HEK293 (cell line): ENCODE measurements around the gene LGALS3BP.

ENCODE experiments used
- CTCF ChIA-PET: fragments of 350-600 bp; formaldehyde crosslinking; extraction: SDS; loops from one replicate; lab custom pipeline; 2021; ENCODE audit warnings: antibody characterized with exemption; lab: Yijun Ruan, JAX
- POLR2A ChIA-PET: fragments of 300-600 bp; formaldehyde crosslinking; extraction: SDS; loops from one replicate; lab custom pipeline; 2020; ENCODE audit warnings: antibody characterized with exemption, inconsistent platforms; lab: Yijun Ruan, JAX
- H3K27ac ChIP-seq: fragments of 200-500 bp; sonication (Bioruptor generic); 2 replicates; pipeline ENCODE4 v1.5.1; 2014; ENCODE audit warnings: low read depth, low read length, control low read depth, inconsistent platforms; ENCODE audit errors: extremely low read depth
- H3K36me3 ChIP-seq, 2 experiments: fragments of 200-500 bp in 1 of 2; sonication (Bioruptor generic) in 1 of 2; 1 replicate in 1 of 2; 2 replicates in 1 of 2; pipeline ENCODE4 v1.5.1; 2014 to 2017; ENCODE audit warnings: inconsistent platforms in 2 of 2, low read length in 2 of 2; ENCODE audit not compliant: control insufficient read depth in 2 of 2, insufficient read depth in 1 of 2
- H3K4me1 ChIP-seq: fragments of 200-500 bp; sonication (Bioruptor generic); 2 replicates; pipeline ENCODE4 v1.5.1; 2014; ENCODE audit warnings: mild to moderate bottlenecking, low read length, inconsistent platforms; ENCODE audit not compliant: control insufficient read depth, insufficient read depth
- H3K4me3 ChIP-seq: 2 replicates; pipeline ENCODE4 v1.5.1; 2011; ENCODE audit warnings: low read depth, mild to moderate bottlenecking, control low read depth, low read length, moderate library complexity
- H3K9me3 ChIP-seq: fragments of 200-500 bp; sonication (Bioruptor generic); 2 replicates; pipeline ENCODE4 v1.5.1; 2014; ENCODE audit warnings: low read depth, low read length, inconsistent platforms; ENCODE audit not compliant: control insufficient read depth, insufficient read depth
- BCL11A ChIP-seq: fragments of 450-650 bp; formaldehyde crosslinking; IDR thresholded peaks from 2 replicates; pipeline ENCODE4 v1.5.1; 2016; ENCODE audit warnings: low read depth, missing biosample characterization, missing genetic modification characterization
- KLF1 ChIP-seq: fragments of 450-650 bp; formaldehyde crosslinking; IDR thresholded peaks from 2 replicates; pipeline ENCODE4 v1.5.1; 2016; ENCODE audit warnings: missing biosample characterization, missing genetic modification characterization
- KLF7 ChIP-seq: fragments of 450-650 bp; formaldehyde crosslinking; IDR thresholded peaks from 2 replicates; pipeline ENCODE4 v1.5.1; 2016; ENCODE audit warnings: missing biosample characterization, missing genetic modification characterization, borderline replicate concordance
- MZF1 ChIP-seq: fragments of 450-650 bp; formaldehyde crosslinking; IDR thresholded peaks from 2 replicates; pipeline ENCODE4 v1.5.1; 2017; ENCODE audit warnings: missing biosample characterization, missing genetic modification characterization, borderline replicate concordance
- PRDM1 ChIP-seq: fragments of 450-650 bp; formaldehyde crosslinking; IDR thresholded peaks from 2 replicates; pipeline ENCODE4; 2016; ENCODE audit warnings: missing biosample characterization, missing genetic modification characterization
- SP2 ChIP-seq: fragments of 450-650 bp; formaldehyde crosslinking; IDR thresholded peaks from 2 replicates; pipeline ENCODE4 v1.5.1; 2016; ENCODE audit warnings: missing biosample characterization, missing genetic modification characterization
- WT1 ChIP-seq: fragments of 450-650 bp; formaldehyde crosslinking; IDR thresholded peaks from 2 replicates; pipeline ENCODE4 v1.5.1; 2016; ENCODE audit warnings: missing biosample characterization, missing genetic modification characterization
- ZBTB8A ChIP-seq: fragments of 450-650 bp; formaldehyde crosslinking; IDR thresholded peaks from 2 replicates; pipeline ENCODE4 v1.5.1; 2016; ENCODE audit warnings: missing biosample characterization, missing genetic modification characterization
- ZIC2 ChIP-seq: fragments of 450-650 bp; formaldehyde crosslinking; IDR thresholded peaks from 2 replicates; pipeline ENCODE4 v1.5.1; 2016; ENCODE audit warnings: missing biosample characterization, missing genetic modification characterization
- ZNF132 ChIP-seq: fragments of 450-650 bp; formaldehyde crosslinking; IDR thresholded peaks from 2 replicates; pipeline ENCODE4 v1.5.1; 2017; ENCODE audit warnings: missing biosample characterization, missing genetic modification characterization, borderline replicate concordance
- ZNF140 ChIP-seq: fragments of 450-650 bp; formaldehyde crosslinking; IDR thresholded peaks from 2 replicates; pipeline ENCODE4 v1.5.1; 2016; ENCODE audit warnings: missing biosample characterization, missing genetic modification characterization
- ZNF239 ChIP-seq: fragments of 450-650 bp; formaldehyde crosslinking; IDR thresholded peaks from 2 replicates; pipeline ENCODE4 v1.5.1; 2016; ENCODE audit warnings: missing biosample characterization, missing genetic modification characterization
- ZNF280C ChIP-seq: fragments of 450-650 bp; formaldehyde crosslinking; IDR thresholded peaks from 2 replicates; pipeline ENCODE4 v1.5.1; 2016; ENCODE audit warnings: missing biosample characterization, missing genetic modification characterization
- ZNF311 ChIP-seq: fragments of 450-650 bp; formaldehyde crosslinking; IDR thresholded peaks from 2 replicates; pipeline ENCODE4 v1.5.1; 2017; ENCODE audit warnings: missing biosample characterization, missing genetic modification characterization, borderline replicate concordance
- ZNF335 ChIP-seq: fragments of 450-650 bp; formaldehyde crosslinking; conservative IDR thresholded peaks from 2 replicates; pipeline ENCODE4 v1.5.1; 2016; ENCODE audit warnings: missing biosample characterization, missing genetic modification characterization
- ZNF555 ChIP-seq: fragments of 450-650 bp; formaldehyde crosslinking; conservative IDR thresholded peaks from 2 replicates; pipeline ENCODE4 v1.5.1; 2017; ENCODE audit warnings: missing biosample characterization, mild to moderate bottlenecking, missing genetic modification characterization, inconsistent platforms
- ZNF560 ChIP-seq: fragments of 450-650 bp; formaldehyde crosslinking; IDR thresholded peaks from 2 replicates; pipeline ENCODE4 v1.5.1; 2017; ENCODE audit warnings: missing biosample characterization, missing genetic modification characterization, borderline replicate concordance
- ZNF629 ChIP-seq: fragments of 450-650 bp; formaldehyde crosslinking; IDR thresholded peaks from 2 replicates; pipeline ENCODE4 v1.5.1; 2017; ENCODE audit warnings: missing biosample characterization, missing genetic modification characterization
- TF ChIP-seq, protein P1 (sequence below): fragments of 450-650 bp; IDR thresholded peaks from 2 replicates; pipeline ENCODE4 v1.5.1; 2018; ENCODE audit warnings: missing biosample characterization, mild to moderate bottlenecking, missing genetic modification characterization
- TF ChIP-seq, protein P2 (sequence below): fragments of 450-650 bp; formaldehyde crosslinking; IDR thresholded peaks from 2 replicates; pipeline ENCODE4 v1.5.1; 2016; ENCODE audit warnings: missing biosample characterization, missing genetic modification characterization
- TF ChIP-seq, protein P3 (sequence below): fragments of 450-650 bp; formaldehyde crosslinking; IDR thresholded peaks from 2 replicates; pipeline ENCODE4 v1.5.1; 2016; ENCODE audit warnings: missing biosample characterization, missing genetic modification characterization
- TF ChIP-seq, protein P4 (sequence below): fragments of 450-650 bp; formaldehyde crosslinking; optimal IDR thresholded peaks from 2 replicates; pipeline ENCODE3; 2016; ENCODE audit warnings: missing biosample characterization, mild to moderate bottlenecking, missing genetic modification characterization

Gene LGALS3BP

GRCh38 chr17:79006046-79006445 is 26.3 kb upstream of the LGALS3BP start:
- POLR2A ChIA-PET: interaction anchor here (0.6 to 1.6 kb wide), 2 partner anchors 10 to 1439 kb away, joined by 3 to 6 read pairs; no protein-coding TSS in a partner anchor

DNA sequence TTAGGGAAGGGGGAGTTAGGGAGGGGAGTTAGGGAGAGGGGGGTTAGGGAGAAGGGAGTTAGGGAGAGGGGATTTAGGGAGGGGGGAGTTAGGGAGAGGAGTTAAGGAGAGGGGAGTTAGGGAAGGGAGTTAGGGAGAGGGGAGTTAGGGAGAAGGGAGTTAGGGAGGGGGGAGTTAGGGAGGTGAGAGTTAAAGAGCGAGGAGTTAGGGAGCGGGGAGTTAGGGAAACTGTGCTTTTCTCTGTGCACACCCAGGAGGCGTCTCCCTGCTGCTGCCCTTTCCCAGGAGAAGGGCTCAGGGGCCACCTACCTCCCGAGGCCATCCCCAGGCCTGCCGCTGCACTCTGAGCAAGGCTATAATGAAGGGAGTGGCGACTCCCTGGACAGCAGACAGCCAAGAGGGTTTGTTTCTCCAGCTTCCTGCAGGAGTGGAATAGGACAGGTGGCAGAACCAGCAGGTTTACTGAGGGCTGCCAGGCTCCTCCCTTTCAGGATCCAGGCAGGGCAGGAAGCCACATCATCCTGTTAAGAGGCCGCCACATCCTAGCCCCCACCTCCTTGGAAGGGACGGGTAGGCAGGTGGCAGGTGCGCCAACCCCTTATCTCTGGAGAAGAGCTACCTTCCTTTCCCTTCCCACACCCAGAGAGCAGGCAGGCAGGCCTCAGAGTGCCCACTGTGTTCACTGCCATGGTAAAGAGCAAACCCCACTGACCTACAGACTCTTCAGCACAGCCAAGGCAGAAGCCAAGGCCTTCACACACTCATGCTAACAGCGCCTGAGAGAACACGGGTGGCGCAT is 25.5 kb upstream of the LGALS3BP start:
- peak overlapping the region; percentile 37; the same call in 1 of the 2 replicates for H3K27ac ChIP-seq
- peaks cover 17% of the 10 kb centered on the region for H3K4me1 ChIP-seq
- H3K36me3 ChIP-seq: peaks cover 0 to 44% of the 10 kb centered on the region in 2 experiments; a peak in 1 of 3 replicates
- POLR2A ChIA-PET: interaction anchor here (1.6 kb wide), 1 partner anchor 9 kb away, joined by 6 read pairs; no protein-coding TSS in a partner anchor
- CTCF ChIA-PET: interaction anchor here (0.5 to 4.0 kb wide), 5 partner anchors 12 to 512 kb away, joined by 3 to 21 read pairs (median 3); no protein-coding TSS in a partner anchor
- H3K9me3 ChIP-seq: no peaks in the 10 kb centered on the region
- no peak overlapping the region for H3K4me3 ChIP-seq
- no peak for TF ChIP-seq ZNF311
- no peak for TF ChIP-seq KLF7 (tag by site-specific recombination)
- no peak for TF ChIP-seq ZNF335 (tag by site-specific recombination)
- TF ChIP-seq, protein P1, sequence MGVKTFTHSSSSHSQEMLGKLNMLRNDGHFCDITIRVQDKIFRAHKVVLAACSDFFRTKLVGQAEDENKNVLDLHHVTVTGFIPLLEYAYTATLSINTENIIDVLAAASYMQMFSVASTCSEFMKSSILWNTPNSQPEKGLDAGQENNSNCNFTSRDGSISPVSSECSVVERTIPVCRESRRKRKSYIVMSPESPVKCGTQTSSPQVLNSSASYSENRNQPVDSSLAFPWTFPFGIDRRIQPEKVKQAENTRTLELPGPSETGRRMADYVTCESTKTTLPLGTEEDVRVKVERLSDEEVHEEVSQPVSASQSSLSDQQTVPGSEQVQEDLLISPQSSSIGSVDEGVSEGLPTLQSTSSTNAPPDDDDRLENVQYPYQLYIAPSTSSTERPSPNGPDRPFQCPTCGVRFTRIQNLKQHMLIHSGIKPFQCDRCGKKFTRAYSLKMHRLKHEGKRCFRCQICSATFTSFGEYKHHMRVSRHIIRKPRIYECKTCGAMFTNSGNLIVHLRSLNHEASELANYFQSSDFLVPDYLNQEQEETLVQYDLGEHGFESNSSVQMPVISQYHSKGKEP (tag by site-specific recombination): no peak
- TF ChIP-seq ZNF132: no peak
- no peak for TF ChIP-seq ZNF239 (tag by site-specific recombination)
- no peak for TF ChIP-seq ZNF629
- TF ChIP-seq BCL11A (tag by site-specific recombination): no peak
- TF ChIP-seq, protein P2, sequence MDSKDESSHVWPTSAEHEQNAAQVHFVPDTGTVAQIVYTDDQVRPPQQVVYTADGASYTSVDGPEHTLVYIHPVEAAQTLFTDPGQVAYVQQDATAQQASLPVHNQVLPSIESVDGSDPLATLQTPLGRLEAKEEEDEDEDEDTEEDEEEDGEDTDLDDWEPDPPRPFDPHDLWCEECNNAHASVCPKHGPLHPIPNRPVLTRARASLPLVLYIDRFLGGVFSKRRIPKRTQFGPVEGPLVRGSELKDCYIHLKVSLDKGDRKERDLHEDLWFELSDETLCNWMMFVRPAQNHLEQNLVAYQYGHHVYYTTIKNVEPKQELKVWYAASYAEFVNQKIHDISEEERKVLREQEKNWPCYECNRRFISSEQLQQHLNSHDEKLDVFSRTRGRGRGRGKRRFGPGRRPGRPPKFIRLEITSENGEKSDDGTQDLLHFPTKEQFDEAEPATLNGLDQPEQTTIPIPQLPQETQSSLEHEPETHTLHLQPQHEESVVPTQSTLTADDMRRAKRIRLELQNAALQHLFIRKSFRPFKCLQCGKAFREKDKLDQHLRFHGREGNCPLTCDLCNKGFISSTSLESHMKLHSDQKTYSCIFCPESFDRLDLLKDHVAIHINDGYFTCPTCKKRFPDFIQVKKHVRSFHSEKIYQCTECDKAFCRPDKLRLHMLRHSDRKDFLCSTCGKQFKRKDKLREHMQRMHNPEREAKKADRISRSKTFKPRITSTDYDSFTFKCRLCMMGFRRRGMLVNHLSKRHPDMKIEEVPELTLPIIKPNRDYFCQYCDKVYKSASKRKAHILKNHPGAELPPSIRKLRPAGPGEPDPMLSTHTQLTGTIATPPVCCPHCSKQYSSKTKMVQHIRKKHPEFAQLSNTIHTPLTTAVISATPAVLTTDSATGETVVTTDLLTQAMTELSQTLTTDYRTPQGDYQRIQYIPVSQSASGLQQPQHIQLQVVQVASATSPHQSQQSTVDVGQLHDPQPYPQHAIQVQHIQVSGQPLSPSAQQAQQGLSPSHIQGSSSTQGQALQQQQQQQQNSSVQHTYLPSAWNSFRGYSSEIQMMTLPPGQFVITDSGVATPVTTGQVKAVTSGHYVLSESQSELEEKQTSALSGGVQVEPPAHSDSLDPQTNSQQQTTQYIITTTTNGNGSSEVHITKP (tag by site-specific recombination): no peak
- TF ChIP-seq ZBTB8A (tag by site-specific recombination): no peak
- TF ChIP-seq MZF1: peak; percentile 44; the same call in 1 of the 2 replicates
- TF ChIP-seq PRDM1 (tag by site-specific recombination): peak; percentile 37; the same call in 1 of the 2 replicates
- TF ChIP-seq KLF1 (tag by site-specific recombination): peak; percentile 35; the same call in 1 of the 2 replicates
- TF ChIP-seq, protein P3, sequence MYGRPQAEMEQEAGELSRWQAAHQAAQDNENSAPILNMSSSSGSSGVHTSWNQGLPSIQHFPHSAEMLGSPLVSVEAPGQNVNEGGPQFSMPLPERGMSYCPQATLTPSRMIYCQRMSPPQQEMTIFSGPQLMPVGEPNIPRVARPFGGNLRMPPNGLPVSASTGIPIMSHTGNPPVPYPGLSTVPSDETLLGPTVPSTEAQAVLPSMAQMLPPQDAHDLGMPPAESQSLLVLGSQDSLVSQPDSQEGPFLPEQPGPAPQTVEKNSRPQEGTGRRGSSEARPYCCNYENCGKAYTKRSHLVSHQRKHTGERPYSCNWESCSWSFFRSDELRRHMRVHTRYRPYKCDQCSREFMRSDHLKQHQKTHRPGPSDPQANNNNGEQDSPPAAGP: peak; percentile 66
- TF ChIP-seq, protein P4, sequence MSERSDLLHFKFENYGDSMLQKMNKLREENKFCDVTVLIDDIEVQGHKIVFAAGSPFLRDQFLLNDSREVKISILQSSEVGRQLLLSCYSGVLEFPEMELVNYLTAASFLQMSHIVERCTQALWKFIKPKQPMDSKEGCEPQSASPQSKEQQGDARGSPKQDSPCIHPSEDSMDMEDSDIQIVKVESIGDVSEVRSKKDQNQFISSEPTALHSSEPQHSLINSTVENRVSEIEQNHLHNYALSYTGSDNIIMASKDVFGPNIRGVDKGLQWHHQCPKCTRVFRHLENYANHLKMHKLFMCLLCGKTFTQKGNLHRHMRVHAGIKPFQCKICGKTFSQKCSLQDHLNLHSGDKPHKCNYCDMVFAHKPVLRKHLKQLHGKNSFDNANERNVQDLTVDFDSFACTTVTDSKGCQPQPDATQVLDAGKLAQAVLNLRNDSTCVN (tag by site-specific recombination): no peak
- TF ChIP-seq WT1: peak; percentile 99
- TF ChIP-seq ZIC2 (tag by site-specific recombination): peak; percentile 81

More at GRCh38 chr17:79006046-79006445, 26.3 kb upstream of the LGALS3BP start:
- CTCF ChIA-PET: interaction anchor here (0.8 to 4.0 kb wide), 4 partner anchors 13 to 513 kb away, joined by 3 to 21 read pairs (median 4); no protein-coding TSS in a partner anchor
- Histone ChIP-seq H3K4me3 (no peak overlapping the region), H3K4me1 (peaks cover 17% of the 10 kb centered on the region)
- TF ChIP-seq SP2 (tag by site-specific recombination) (0 out of 2 replicates have a peak, but pooled peaks have one; percentile 22), ZNF280C (tag by site-specific recombination) (no peak), ZNF140 (tag by site-specific recombination) (no peak), ZNF560 (tag by site-specific recombination) (no peak), ZNF555 (tag by site-specific recombination) (no peak)
- TF ChIP-seq, all 188 proteins: peak for 1
- no peak overlapping the region for H3K27ac ChIP-seq
- peaks cover 0 to 36% of the 10 kb centered on the region in 2 experiments; a peak in 1 of 3 replicates for H3K36me3 ChIP-seq
- no peaks in the 10 kb centered on the region for H3K9me3 ChIP-seq
